SJCRH30 (cell line): ENCODE data around the gene NFIB. TPM values are rescaled to one million over a fixed set of nuclear protein-coding genes. Genes with fewer than 3 reads are reported as not detected.
A peak's percentile ranks its signal among the peaks of the same experiment; 100 is the strongest.

Experiments
- DNase-seq, 2 experiments: peaks; one replicate each; pipeline ENCODE4 v3.0.0-alpha.2; 2015 to 2020
- H3K27ac ChIP-seq: fragments of 250-450 bp; sonication (Bioruptor Pico); 2 replicates; pipeline ENCODE4 v1.5.1; 2020; ENCODE audit warnings: mild to moderate bottlenecking, moderate library complexity
- H3K27me3 ChIP-seq: fragments of 250-450 bp; sonication (Bioruptor Pico); 2 replicates; pipeline ENCODE4 v1.5.1; 2020; ENCODE audit warnings: mild to moderate bottlenecking, moderate library complexity
- H3K36me3 ChIP-seq: fragments of 250-450 bp; sonication (Bioruptor Pico); 2 replicates; pipeline ENCODE4 v1.5.1; 2020; ENCODE audit warnings: mild to moderate bottlenecking, moderate library complexity
- H3K4me1 ChIP-seq: fragments of 250-450 bp; sonication (Bioruptor Pico); 2 replicates; pipeline ENCODE4 v1.5.1; 2020; ENCODE audit warnings: mild to moderate bottlenecking, moderate library complexity
- H3K4me3 ChIP-seq: fragments of 250-450 bp; sonication (Bioruptor Pico); 2 replicates; pipeline ENCODE4 v1.5.1; 2020; ENCODE audit warnings: mild to moderate bottlenecking, moderate library complexity
- H3K9me3 ChIP-seq: fragments of 250-450 bp; sonication (Bioruptor Pico); replicated peaks from 2 replicates; pipeline ENCODE4 v1.5.1; 2020; ENCODE audit warnings: mild to moderate bottlenecking, moderate library complexity
- total RNA-seq: library from RNA; depleted of rRNA; stranded (reverse); fragments of >200 nt; shearing (Covaris generic); gene quantifications from 2 replicates; pipeline ENCODE4 v1.2.3, GENCODE V29; 2014

NFIB gene
- total RNA-seq, 1 experiment from 2014 or later = 48.1 TPM

DNA sequence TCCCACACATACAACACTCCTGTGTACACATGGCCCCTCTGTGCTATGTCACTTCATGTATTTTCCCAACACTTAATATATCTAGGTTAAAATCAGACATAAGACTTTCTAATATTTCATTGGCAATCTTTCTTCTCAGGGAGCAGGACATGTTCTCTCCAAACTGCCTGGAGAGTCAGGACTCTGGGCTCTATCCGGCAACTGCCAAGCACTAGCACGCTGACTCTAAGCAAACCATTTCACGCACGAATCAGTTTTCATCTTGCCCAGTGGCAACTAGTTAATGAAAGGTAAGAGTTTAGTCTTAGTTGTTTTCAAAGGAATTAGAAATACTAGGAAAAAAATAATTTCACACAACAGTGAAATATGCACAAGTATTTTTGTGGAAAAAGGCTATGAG is 124.8 kb downstream of the NFIB start:
- Histone ChIP-seq H3K27me3 (no peaks in the 10 kb centered on the region), H3K27ac (no peak overlapping the region)

DNA sequence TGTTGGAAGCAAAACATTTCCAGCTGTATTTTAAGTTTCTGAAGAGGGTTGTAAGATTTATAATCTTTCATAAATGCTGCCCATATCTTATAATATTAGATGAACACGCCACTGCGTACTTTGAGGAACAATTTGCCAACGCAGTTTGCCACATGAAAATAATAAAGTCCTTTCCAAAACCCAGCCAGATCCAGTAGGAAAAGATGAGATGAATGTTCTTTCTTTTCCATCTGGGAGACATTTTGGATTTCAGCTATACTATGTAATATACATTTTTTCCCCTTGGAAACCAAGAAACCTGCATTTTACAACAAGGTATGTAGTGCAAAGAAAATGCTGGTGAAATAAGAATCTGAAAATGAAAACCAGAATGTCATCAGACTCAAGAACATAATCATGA is 125.4 kb downstream of the NFIB start:
- no peak overlapping the region for H3K4me3 ChIP-seq
- no peak for DNase-seq
- H3K27me3 ChIP-seq = no peaks in the 10 kb centered on the region
- no peak overlapping the region for H3K27ac ChIP-seq
- no peaks in the 10 kb centered on the region for H3K36me3 ChIP-seq
- H3K9me3 ChIP-seq = 0 out of 2 replicates have a peak, but pooled peaks cover 4% of the 10 kb centered on the region
- H3K4me1 ChIP-seq = peaks cover 12% of the 10 kb centered on the region

More for the DNA sequence above, 124.8 kb downstream of the NFIB start:
- Histone ChIP-seq H3K4me3 (no peak overlapping the region), H3K9me3 (0 out of 2 replicates have a peak, but pooled peaks cover 4% of the 10 kb centered on the region), H3K4me1 (peaks cover 12% of the 10 kb centered on the region), H3K36me3 (no peaks in the 10 kb centered on the region)
- no peak for DNase-seq

DNA sequence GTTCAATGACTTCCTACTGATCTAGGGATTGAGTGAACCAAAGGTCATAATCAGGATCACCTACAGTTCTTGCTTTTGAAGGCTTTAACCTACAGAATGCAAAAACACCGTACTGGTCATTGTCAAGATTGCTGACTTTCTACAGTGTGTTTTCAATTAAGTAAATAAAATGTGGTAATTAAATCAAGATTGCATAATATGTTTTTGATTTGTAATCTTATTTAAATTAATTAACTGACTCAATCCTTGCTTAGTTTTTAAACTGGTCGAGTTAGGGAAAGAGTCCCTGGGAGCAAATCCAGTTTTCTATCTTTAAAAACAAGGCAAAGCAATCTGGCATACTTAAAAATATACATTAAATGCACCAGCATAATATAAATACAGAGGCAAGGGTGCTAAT is 125.9 kb downstream of the NFIB start:
- Histone ChIP-seq H3K27me3 (no peaks in the 10 kb centered on the region), H3K4me3 (no peak overlapping the region), H3K4me1 (peaks cover 13% of the 10 kb centered on the region), H3K27ac (no peak overlapping the region), H3K9me3 (0 out of 2 replicates have a peak, but pooled peaks cover 4% of the 10 kb centered on the region), H3K36me3 (no peaks in the 10 kb centered on the region)
- no peak for DNase-seq

DNA sequence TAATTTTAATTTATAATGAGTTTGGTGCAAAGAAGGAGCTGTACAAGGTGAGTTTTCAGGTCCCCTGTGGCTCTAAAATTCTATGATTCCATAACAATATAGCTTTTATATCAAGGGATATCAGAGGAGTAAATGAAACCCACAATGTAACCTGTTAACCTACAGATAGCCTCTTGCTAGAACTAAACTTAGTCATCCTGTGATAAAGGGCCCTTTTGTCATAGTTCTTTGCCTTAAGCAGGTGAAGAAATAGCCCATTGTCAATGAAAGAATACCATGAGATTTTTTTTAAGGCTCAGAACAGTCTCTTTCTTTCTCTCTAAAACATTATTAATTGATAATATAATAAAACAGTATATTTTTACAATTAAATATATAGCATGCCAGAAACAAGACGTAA is 127.8 kb downstream of the NFIB start:
- DNase-seq = no peak
- H3K27ac ChIP-seq = no peak overlapping the region
- no peaks in the 10 kb centered on the region for H3K9me3 ChIP-seq
- H3K4me1 ChIP-seq = peaks cover 11% of the 10 kb centered on the region
- H3K4me3 ChIP-seq = no peak overlapping the region
- H3K27me3 ChIP-seq = no peaks in the 10 kb centered on the region
- peaks cover 3% of the 10 kb centered on the region; the same call in 1 of the 2 replicates for H3K36me3 ChIP-seq

GRCh38 chr9:14185016-14185415 is 128.9 kb downstream of the NFIB start:
- Histone ChIP-seq H3K4me1 (peaks cover 11% of the 10 kb centered on the region), H3K4me3 (no peak overlapping the region), H3K27me3 (no peaks in the 10 kb centered on the region), H3K9me3 (no peaks in the 10 kb centered on the region), H3K36me3 (peaks cover 3% of the 10 kb centered on the region; the same call in 1 of the 2 replicates), H3K27ac (no peak overlapping the region)
- no peak for DNase-seq

GRCh38 chr9:14183001-14183400 is 130.9 kb downstream of the NFIB start:
- peaks cover 6% of the 10 kb centered on the region for H3K36me3 ChIP-seq
- H3K27me3 ChIP-seq = no peaks in the 10 kb centered on the region
- DNase-seq = peak in 1 of 2 experiments; percentile 20
- H3K9me3 ChIP-seq = no peaks in the 10 kb centered on the region
- H3K4me3 ChIP-seq = no peak overlapping the region
- peaks cover 11% of the 10 kb centered on the region for H3K4me1 ChIP-seq
- H3K27ac ChIP-seq = no peak overlapping the region

GRCh38 chr9:14180960-14181537 is 132.9 kb downstream of the NFIB start:
- H3K4me1 ChIP-seq = peaks cover 11% of the 10 kb centered on the region
- no peak for DNase-seq
- peaks cover 14% of the 10 kb centered on the region for H3K36me3 ChIP-seq
- H3K9me3 ChIP-seq = no peaks in the 10 kb centered on the region
- H3K27ac ChIP-seq = no peak overlapping the region
- H3K4me3 ChIP-seq = no peak overlapping the region
- no peaks in the 10 kb centered on the region for H3K27me3 ChIP-seq

DNA sequence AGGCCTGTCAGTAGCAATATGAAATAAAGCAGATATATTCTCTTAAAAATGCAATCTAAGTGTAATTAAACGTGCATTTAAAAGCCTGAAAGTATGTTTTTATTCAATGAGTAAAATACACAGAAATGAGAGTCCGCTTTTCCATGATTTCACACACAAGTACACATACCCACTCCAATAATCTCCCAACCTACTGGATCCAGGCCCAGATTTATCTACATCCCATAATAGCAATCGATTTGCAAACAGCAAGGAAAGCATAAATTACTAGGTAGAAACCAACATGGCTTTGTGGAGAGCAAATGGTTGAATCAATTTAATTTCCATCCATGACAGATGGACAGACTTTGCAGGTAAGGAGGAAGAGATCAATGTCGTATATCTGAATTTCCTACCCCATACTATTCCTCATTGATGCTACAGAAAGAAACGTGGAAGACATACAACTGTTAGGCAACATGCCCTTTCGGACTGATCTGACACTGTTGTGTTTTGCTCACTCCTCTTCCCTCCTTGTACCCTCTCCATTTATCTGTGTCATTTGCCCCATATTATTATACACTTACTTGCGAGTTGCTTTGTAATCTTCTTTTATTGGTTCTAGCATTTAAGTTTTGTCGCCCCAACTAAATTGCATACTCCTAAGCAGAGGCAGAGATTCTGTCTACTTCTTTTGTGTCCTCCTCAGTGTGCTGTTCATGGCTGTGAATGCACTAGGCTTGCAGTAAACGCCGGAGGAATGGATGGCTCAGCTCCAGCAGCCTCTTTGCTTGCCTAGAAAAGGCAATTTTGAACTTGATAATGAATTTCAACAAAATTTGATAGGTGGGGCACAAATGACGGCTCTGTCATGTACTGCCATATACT is 133.6 kb downstream of the NFIB start:
- Histone ChIP-seq H3K27me3 (no peaks in the 10 kb centered on the region), H3K9me3 (no peaks in the 10 kb centered on the region), H3K4me3 (no peak overlapping the region), H3K4me1 (peaks cover 11% of the 10 kb centered on the region), H3K27ac (no peak overlapping the region), H3K36me3 (peaks cover 14% of the 10 kb centered on the region)
- no peak for DNase-seq

DNA sequence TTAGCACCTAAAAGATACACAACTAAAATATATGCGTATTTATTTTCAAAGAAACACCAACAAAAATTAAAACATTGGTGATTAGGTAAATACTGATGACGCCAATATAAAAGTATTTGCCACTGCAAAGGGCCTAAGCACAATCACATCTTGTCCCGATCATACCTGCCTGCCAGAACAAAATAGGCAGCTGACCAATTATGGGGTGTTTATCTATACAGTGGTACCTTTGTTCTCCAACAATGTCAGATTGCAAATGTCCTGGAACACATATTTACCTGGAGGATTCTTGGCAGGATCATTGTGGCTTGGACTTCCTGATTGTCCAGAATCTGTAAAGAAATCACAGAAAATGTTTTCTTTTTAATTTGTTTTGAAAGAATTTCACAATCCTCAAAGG is 134.5 kb downstream of the NFIB start:
- peaks cover 14% of the 10 kb centered on the region for H3K36me3 ChIP-seq
- no peak for DNase-seq
- H3K4me1 ChIP-seq = peaks cover 11% of the 10 kb centered on the region
- no peaks in the 10 kb centered on the region for H3K9me3 ChIP-seq
- no peaks in the 10 kb centered on the region for H3K27me3 ChIP-seq
- no peak overlapping the region for H3K4me3 ChIP-seq
- no peak overlapping the region for H3K27ac ChIP-seq

GRCh38 chr9:14175778-14176177 is 138.2 kb downstream of the NFIB start:
- H3K4me1 ChIP-seq = peaks cover 5% of the 10 kb centered on the region; the same call in 1 of the 2 replicates
- no peak overlapping the region for H3K27ac ChIP-seq
- no peak for DNase-seq
- peaks cover 12% of the 10 kb centered on the region; the same call in 1 of the 2 replicates for H3K36me3 ChIP-seq
- H3K4me3 ChIP-seq = no peak overlapping the region
- no peaks in the 10 kb centered on the region for H3K27me3 ChIP-seq
- no peaks in the 10 kb centered on the region for H3K9me3 ChIP-seq

DNA sequence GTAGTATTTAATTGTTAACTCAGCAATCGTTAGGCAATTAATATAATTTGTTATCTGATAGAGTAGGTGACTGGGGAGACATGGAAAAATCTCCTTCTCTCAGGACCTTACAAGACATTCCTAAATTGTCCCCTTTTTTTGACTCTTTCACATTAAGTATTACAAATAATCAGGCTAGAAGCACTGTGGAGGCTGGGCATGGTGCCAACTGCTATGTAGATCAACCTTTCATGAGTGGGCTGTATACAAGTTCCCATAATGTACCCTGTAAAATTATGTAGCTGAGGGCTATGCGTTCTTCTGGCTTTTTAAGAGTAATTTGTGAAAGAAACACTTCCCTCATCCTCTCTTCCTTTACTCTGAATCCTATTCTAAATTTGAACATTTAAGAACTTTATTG is 140.2 kb downstream of the NFIB start:
- DNase-seq = peak in 1 of 2 experiments; percentile 35
- H3K27me3 ChIP-seq = no peaks in the 10 kb centered on the region
- H3K27ac ChIP-seq = no peak overlapping the region
- H3K9me3 ChIP-seq = no peaks in the 10 kb centered on the region
- no peak overlapping the region for H3K4me3 ChIP-seq
- H3K4me1 ChIP-seq = peaks cover 5% of the 10 kb centered on the region; the same call in 1 of the 2 replicates
- peaks cover 8% of the 10 kb centered on the region; the same call in 1 of the 2 replicates for H3K36me3 ChIP-seq

- Histone ChIP-seq H3K4me3 (no peak overlapping the region), H3K27ac (no peak overlapping the region), H3K9me3 (no peaks in the 10 kb centered on the region), H3K27me3 (no peaks in the 10 kb centered on the region), H3K4me1 (peaks cover 5% of the 10 kb centered on the region; the same call in 1 of the 2 replicates), H3K36me3 (no peaks in the 10 kb centered on the region; the same call in 1 of the 2 replicates)
- no peak for DNase-seq
Measured at GRCh38 chr9:14170973-14171596, 142.9 kb downstream of the NFIB start.

DNA sequence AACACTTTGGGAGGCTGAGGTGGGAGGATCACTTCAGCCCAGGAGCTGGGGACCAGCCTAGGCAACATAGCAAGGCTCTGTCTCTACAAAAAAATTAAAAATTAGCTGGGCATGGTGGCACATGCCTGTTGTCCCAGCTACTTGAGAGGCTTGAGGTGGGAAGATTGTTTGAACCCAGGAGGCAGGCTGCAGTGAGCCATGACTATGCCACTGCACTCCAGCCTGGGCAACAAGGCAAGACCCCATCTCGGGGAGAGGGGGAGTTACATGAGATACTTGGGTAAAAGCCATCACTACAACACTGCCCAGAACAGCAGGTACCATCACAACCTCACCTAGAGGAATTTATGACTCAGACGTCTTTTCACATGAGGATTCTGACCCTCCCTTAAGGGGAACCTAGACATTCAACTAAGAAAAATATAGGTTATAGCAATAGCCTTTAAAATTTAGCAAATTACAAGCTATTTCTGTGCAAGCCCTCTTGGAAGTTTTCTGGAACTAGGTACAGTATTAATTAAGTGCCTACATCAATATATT is 143.5 kb downstream of the NFIB start:
- Histone ChIP-seq H3K9me3 (no peaks in the 10 kb centered on the region), H3K36me3 (no peaks in the 10 kb centered on the region; the same call in 1 of the 2 replicates), H3K4me3 (no peak overlapping the region), H3K27ac (no peak overlapping the region), H3K27me3 (no peaks in the 10 kb centered on the region), H3K4me1 (peaks cover 5% of the 10 kb centered on the region; the same call in 1 of the 2 replicates)
- DNase-seq = no peak

GRCh38 chr9:14168381-14168780 is 145.6 kb downstream of the NFIB start:
- Histone ChIP-seq H3K4me3 (no peak overlapping the region), H3K27ac (no peak overlapping the region)

More at GRCh38 chr9:14168381-14168780, 145.6 kb downstream of the NFIB start:
- no peaks in the 10 kb centered on the region for H3K27me3 ChIP-seq
- no peaks in the 10 kb centered on the region for H3K9me3 ChIP-seq
- peaks cover 5% of the 10 kb centered on the region; the same call in 1 of the 2 replicates for H3K4me1 ChIP-seq
- no peaks in the 10 kb centered on the region; the same call in 1 of the 2 replicates for H3K36me3 ChIP-seq
- DNase-seq = no peak
